ENCODE data around the gene BAIAP2L2. TPM values are rescaled to one million over a fixed set of nuclear protein-coding genes. Genes with fewer than 3 reads are reported as not detected.

The BAIAP2L2 gene
- polyA plus RNA-seq, 1 donor from 2014 or later: 2.3 TPM

DNA sequence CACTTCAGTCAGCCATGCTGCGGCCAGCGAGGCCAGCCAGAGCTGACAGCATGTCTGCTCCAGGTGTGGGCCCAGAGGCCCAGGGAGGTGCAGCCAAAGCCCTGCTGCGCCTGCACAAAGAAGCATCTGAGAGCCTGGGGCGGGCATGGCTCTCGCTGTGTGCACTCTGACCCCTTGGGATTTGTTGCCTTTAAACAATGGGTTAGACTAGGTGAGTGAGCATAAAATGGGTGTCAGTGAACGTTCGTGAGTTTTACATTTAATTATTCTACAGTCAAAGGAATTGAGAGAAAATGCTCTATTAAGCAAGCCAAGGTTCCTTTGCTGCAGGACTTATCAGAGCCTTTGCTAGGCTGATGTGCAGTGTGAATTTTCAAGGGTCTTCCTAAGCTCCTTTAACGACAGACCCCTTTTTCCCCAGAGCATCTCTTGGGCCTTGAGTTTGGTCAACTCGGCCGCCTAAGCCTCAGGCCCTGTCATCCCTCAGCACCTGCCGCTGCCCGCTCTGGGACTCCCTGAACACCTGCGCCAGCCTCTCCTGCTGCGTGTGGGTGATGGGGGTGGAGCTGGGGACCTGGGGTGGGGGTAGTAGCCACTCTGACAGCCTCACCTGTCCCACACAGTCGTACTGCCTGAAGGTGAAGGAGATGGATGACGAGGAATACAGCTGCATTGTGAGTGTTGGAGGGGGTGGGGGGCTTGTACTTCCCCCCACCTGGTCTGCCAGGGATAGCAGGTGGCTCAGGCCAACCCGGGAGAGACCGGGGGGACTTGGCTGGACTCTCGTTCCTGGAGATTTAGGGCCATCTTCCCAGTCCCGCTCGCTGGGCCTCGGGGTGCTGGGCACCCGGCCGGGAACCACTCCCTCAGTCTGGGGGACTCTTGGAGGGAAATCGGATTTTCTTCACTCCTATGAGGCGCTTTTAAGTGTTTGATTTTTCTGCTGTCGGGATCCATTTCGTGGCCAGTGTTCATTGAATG is 37.0 kb downstream of the BAIAP2L2 start:
- TF ChIP-seq EZH2 (IDR thresholded peaks at IDR 0.05; ENCODE audit: borderline replicate concordance, insufficient read depth, low read length, poor library complexity, severe bottlenecking) (no peak), SMC3 (conservative IDR thresholded peaks at IDR 0.05; ENCODE audit: poor library complexity) (no peak), TAF1 (IDR thresholded peaks at IDR 0.05; ENCODE audit: low read depth) (no peak), MXI1 (conservative IDR thresholded peaks at IDR 0.05; ENCODE audit: poor library complexity, severe bottlenecking) (no peak), RAD21 (conservative IDR thresholded peaks at IDR 0.05) (no peak), POLR2AphosphoS5 (IDR thresholded peaks at IDR 0.05) (no peak), EP300 (conservative IDR thresholded peaks at IDR 0.05; ENCODE audit: poor library complexity, severe bottlenecking) (no peak)
- TF ChIP-seq, protein P1, sequence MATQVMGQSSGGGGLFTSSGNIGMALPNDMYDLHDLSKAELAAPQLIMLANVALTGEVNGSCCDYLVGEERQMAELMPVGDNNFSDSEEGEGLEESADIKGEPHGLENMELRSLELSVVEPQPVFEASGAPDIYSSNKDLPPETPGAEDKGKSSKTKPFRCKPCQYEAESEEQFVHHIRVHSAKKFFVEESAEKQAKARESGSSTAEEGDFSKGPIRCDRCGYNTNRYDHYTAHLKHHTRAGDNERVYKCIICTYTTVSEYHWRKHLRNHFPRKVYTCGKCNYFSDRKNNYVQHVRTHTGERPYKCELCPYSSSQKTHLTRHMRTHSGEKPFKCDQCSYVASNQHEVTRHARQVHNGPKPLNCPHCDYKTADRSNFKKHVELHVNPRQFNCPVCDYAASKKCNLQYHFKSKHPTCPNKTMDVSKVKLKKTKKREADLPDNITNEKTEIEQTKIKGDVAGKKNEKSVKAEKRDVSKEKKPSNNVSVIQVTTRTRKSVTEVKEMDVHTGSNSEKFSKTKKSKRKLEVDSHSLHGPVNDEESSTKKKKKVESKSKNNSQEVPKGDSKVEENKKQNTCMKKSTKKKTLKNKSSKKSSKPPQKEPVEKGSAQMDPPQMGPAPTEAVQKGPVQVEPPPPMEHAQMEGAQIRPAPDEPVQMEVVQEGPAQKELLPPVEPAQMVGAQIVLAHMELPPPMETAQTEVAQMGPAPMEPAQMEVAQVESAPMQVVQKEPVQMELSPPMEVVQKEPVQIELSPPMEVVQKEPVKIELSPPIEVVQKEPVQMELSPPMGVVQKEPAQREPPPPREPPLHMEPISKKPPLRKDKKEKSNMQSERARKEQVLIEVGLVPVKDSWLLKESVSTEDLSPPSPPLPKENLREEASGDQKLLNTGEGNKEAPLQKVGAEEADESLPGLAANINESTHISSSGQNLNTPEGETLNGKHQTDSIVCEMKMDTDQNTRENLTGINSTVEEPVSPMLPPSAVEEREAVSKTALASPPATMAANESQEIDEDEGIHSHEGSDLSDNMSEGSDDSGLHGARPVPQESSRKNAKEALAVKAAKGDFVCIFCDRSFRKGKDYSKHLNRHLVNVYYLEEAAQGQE (IDR thresholded peaks at IDR 0.05; ENCODE audit: borderline replicate concordance): no peak
- TF ChIP-seq, protein P2, sequence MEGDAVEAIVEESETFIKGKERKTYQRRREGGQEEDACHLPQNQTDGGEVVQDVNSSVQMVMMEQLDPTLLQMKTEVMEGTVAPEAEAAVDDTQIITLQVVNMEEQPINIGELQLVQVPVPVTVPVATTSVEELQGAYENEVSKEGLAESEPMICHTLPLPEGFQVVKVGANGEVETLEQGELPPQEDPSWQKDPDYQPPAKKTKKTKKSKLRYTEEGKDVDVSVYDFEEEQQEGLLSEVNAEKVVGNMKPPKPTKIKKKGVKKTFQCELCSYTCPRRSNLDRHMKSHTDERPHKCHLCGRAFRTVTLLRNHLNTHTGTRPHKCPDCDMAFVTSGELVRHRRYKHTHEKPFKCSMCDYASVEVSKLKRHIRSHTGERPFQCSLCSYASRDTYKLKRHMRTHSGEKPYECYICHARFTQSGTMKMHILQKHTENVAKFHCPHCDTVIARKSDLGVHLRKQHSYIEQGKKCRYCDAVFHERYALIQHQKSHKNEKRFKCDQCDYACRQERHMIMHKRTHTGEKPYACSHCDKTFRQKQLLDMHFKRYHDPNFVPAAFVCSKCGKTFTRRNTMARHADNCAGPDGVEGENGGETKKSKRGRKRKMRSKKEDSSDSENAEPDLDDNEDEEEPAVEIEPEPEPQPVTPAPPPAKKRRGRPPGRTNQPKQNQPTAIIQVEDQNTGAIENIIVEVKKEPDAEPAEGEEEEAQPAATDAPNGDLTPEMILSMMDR (IDR thresholded peaks at IDR 0.05; ENCODE audit: poor library complexity, severe bottlenecking): no peak
- H3K27ac ChIP-seq (ENCODE audit: low read length): no peak overlapping the region
- no peaks in the 10 kb centered on the region for H3K9me2 ChIP-seq (ENCODE audit: insufficient read depth, low read length)
- no peak overlapping the region for H3K4me3 ChIP-seq (ENCODE audit: low read length)
- H3K36me3 ChIP-seq (ENCODE audit: insufficient read depth, low read length): no peaks in the 10 kb centered on the region
- no peak overlapping the region for H3K9ac ChIP-seq (ENCODE audit: low read length)
- no peaks in the 10 kb centered on the region for H3K79me2 ChIP-seq (replicated peaks; ENCODE audit: insufficient read depth, low read length)
- H3F3A ChIP-seq (ENCODE audit: insufficient read depth, low read length, poor library complexity, severe bottlenecking): no peaks in the 10 kb centered on the region
- H4K20me1 ChIP-seq (ENCODE audit: insufficient read depth): no peaks in the 10 kb centered on the region
- no peaks in the 10 kb centered on the region for H3K27me3 ChIP-seq (ENCODE audit: insufficient read depth, low read depth, low read length)
- H3K4me2 ChIP-seq (ENCODE audit: low read length): no peak overlapping the region
- H2AFZ ChIP-seq (ENCODE audit: low read depth, low read length): no peak overlapping the region
- no peaks in the 10 kb centered on the region for H3K9me3 ChIP-seq (ENCODE audit: low read length)

GRCh38 chr22:38072322-38073149 is 37.9 kb downstream of the BAIAP2L2 start:
- H3F3A ChIP-seq (ENCODE audit: insufficient read depth, low read length, poor library complexity, severe bottlenecking): no peaks in the 10 kb centered on the region
- H4K20me1 ChIP-seq (ENCODE audit: insufficient read depth): no peaks in the 10 kb centered on the region
- H3K36me3 ChIP-seq (ENCODE audit: insufficient read depth, low read length): no peaks in the 10 kb centered on the region
- no peaks in the 10 kb centered on the region for H3K9me2 ChIP-seq (ENCODE audit: insufficient read depth, low read length)
- no peak overlapping the region for H3K4me2 ChIP-seq (ENCODE audit: low read length)
- TF ChIP-seq POLR2AphosphoS5 (IDR thresholded peaks at IDR 0.05): no peak
- no peak for TF ChIP-seq TAF1 (IDR thresholded peaks at IDR 0.05; ENCODE audit: low read depth)
- TF ChIP-seq, protein P1 (IDR thresholded peaks at IDR 0.05; ENCODE audit: borderline replicate concordance): no peak
- TF ChIP-seq EZH2 (IDR thresholded peaks at IDR 0.05; ENCODE audit: borderline replicate concordance, insufficient read depth, low read length, poor library complexity, severe bottlenecking): no peak
- TF ChIP-seq, protein P2 (IDR thresholded peaks at IDR 0.05; ENCODE audit: poor library complexity, severe bottlenecking): no peak
- no peak for TF ChIP-seq SMC3 (conservative IDR thresholded peaks at IDR 0.05; ENCODE audit: poor library complexity)
- TF ChIP-seq MXI1 (conservative IDR thresholded peaks at IDR 0.05; ENCODE audit: poor library complexity, severe bottlenecking): no peak
- no peak for TF ChIP-seq EP300 (conservative IDR thresholded peaks at IDR 0.05; ENCODE audit: poor library complexity, severe bottlenecking)
- TF ChIP-seq RAD21 (conservative IDR thresholded peaks at IDR 0.05): no peak
- H3K27ac ChIP-seq (ENCODE audit: low read length): no peak overlapping the region
- no peaks in the 10 kb centered on the region for H3K27me3 ChIP-seq (ENCODE audit: insufficient read depth, low read depth, low read length)
- no peak overlapping the region for H3K9ac ChIP-seq (ENCODE audit: low read length)
- H2AFZ ChIP-seq (ENCODE audit: low read depth, low read length): no peak overlapping the region
- H3K9me3 ChIP-seq (ENCODE audit: low read length): no peaks in the 10 kb centered on the region
- H3K79me2 ChIP-seq (replicated peaks; ENCODE audit: insufficient read depth, low read length): no peaks in the 10 kb centered on the region
- no peak overlapping the region for H3K4me3 ChIP-seq (ENCODE audit: low read length)

Data from neural cell (in vitro differentiated cells).